Measurements from ENCODE around the gene SUCLG2. TPM values are rescaled to one million over a fixed set of nuclear protein-coding genes. Genes with fewer than 3 reads are reported as not detected.

The SUCLG2 gene
- total RNA-seq, 1 experiment from 2014 or later = 49.5 TPM

DNA sequence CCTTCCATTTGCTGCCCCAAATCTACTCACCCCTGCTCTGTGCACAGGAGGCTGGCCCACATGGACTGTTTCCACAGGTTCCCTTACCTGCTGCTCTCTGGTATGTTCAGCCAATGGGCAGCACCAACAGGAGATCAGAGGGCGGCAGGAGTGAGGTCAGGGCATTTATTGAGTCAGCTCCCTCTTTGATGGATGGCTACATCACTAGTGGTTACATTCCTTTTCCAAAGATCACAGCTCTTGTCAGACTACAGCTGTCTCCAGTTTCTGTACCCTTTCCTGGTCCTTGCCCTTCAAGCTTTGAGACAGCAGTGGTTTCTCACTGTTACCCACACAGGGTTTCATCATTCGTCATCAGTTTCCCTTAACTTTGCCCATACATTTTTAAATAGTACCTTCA is 325.1 kb downstream of the SUCLG2 start:
- H3K4me3 Mint-ChIP-seq (ENCODE audit: low read depth, unreplicated experiment) = no peak overlapping the region
- no TSS peak for BruUV-seq (replicated peaks)
- no peaks in the 10 kb centered on the region for H3K36me3 Mint-ChIP-seq (ENCODE audit: insufficient read depth, unreplicated experiment)
- no peak overlapping the region for H3K27ac Mint-ChIP-seq (ENCODE audit: unreplicated experiment)
- TF ChIP-seq, protein P1, sequence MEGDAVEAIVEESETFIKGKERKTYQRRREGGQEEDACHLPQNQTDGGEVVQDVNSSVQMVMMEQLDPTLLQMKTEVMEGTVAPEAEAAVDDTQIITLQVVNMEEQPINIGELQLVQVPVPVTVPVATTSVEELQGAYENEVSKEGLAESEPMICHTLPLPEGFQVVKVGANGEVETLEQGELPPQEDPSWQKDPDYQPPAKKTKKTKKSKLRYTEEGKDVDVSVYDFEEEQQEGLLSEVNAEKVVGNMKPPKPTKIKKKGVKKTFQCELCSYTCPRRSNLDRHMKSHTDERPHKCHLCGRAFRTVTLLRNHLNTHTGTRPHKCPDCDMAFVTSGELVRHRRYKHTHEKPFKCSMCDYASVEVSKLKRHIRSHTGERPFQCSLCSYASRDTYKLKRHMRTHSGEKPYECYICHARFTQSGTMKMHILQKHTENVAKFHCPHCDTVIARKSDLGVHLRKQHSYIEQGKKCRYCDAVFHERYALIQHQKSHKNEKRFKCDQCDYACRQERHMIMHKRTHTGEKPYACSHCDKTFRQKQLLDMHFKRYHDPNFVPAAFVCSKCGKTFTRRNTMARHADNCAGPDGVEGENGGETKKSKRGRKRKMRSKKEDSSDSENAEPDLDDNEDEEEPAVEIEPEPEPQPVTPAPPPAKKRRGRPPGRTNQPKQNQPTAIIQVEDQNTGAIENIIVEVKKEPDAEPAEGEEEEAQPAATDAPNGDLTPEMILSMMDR (IDR thresholded peaks at IDR 0.05; ENCODE audit: unreplicated experiment) = no peak
- DNase-seq = no peak
- H3K4me1 Mint-ChIP-seq (ENCODE audit: low read depth, unreplicated experiment) = no peaks in the 10 kb centered on the region
- CTCF ChIA-PET = no interaction called here
- no peaks in the 10 kb centered on the region for H3K27me3 Mint-ChIP-seq (ENCODE audit: unreplicated experiment)
- H3K9me3 Mint-ChIP-seq (ENCODE audit: low read depth, unreplicated experiment) = peaks cover 14% of the 10 kb centered on the region
- intact Hi-C loops (cut with micrococcal nuclease; ENCODE audit: unreplicated experiment) = no loop called here

DNA sequence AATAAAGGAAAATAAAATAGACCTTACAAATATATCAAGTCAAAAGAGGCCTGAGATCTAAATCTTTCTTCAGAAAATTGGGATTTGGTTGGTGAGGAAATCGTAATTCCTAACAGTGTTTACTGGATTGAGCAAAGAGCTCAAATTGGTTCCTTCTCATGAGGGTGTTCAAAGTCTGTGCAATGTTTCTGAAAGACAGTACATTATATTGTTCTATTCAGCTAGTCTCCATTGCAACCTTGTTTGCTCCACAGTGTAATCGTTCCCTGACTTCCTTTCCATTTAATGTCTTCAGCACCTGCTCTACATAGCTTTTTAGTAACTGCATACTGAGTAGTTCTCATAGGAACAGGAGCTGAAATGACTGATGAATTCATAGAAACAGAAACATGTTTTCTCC is 326.8 kb downstream of the SUCLG2 start:
- TF ChIP-seq, protein P1 (IDR thresholded peaks at IDR 0.05; ENCODE audit: unreplicated experiment) = no peak
- CTCF ChIA-PET = no interaction called here
- H3K4me3 Mint-ChIP-seq (ENCODE audit: low read depth, unreplicated experiment) = no peak overlapping the region
- H3K4me1 Mint-ChIP-seq (ENCODE audit: low read depth, unreplicated experiment) = no peaks in the 10 kb centered on the region
- no peaks in the 10 kb centered on the region for H3K27me3 Mint-ChIP-seq (ENCODE audit: unreplicated experiment)
- no peak overlapping the region for H3K27ac Mint-ChIP-seq (ENCODE audit: unreplicated experiment)
- H3K9me3 Mint-ChIP-seq (ENCODE audit: low read depth, unreplicated experiment) = peaks cover 9% of the 10 kb centered on the region
- DNase-seq = no peak
- intact Hi-C loops (cut with micrococcal nuclease; ENCODE audit: unreplicated experiment) = no loop called here
- no peaks in the 10 kb centered on the region for H3K36me3 Mint-ChIP-seq (ENCODE audit: insufficient read depth, unreplicated experiment)
- no TSS peak for BruUV-seq (replicated peaks)

DNA sequence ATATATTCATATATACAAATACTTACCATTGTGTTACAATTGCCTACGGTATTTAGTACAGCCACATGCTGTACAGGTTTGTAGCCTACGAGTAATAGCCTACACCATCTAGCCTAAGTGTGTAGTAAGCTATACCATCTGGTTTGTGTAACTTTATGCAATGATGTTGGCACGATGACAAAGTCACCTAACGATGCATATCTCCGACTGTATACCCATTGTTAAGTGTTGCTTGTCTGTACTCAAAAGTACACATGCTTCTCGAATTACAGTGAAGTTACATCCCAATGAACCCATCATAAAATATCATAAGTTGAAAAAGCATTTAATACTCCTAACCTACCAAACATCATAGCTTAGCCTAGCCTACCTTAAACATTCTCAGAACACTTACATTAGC is 329.2 kb downstream of the SUCLG2 start:
- intact Hi-C loops (cut with micrococcal nuclease; ENCODE audit: unreplicated experiment) = no loop called here
- Mint-ChIP-seq H3K4me3 (ENCODE audit: low read depth, unreplicated experiment) (no peak overlapping the region), H3K27ac (ENCODE audit: unreplicated experiment) (no peak overlapping the region), H3K4me1 (ENCODE audit: low read depth, unreplicated experiment) (no peaks in the 10 kb centered on the region), H3K36me3 (ENCODE audit: insufficient read depth, unreplicated experiment) (no peaks in the 10 kb centered on the region), H3K27me3 (ENCODE audit: unreplicated experiment) (no peaks in the 10 kb centered on the region), H3K9me3 (ENCODE audit: low read depth, unreplicated experiment) (peaks cover 4% of the 10 kb centered on the region)
- no peak for DNase-seq
- CTCF ChIA-PET = no interaction called here
- TF ChIP-seq, protein P1 (IDR thresholded peaks at IDR 0.05; ENCODE audit: unreplicated experiment) = no peak
- BruUV-seq (replicated peaks) = no TSS peak
